SK-N-SH (cell line): ENCODE measurements around the gene IL3. TPM values are rescaled to one million over a fixed set of nuclear protein-coding genes. Genes with fewer than 3 reads are reported as not detected.
A peak's percentile ranks its signal among the peaks of the same experiment; 100 is the strongest.

Source experiments
- CTCF ChIA-PET: fragments of 300-600, 350-600 bp; formaldehyde crosslinking; extraction: SDS; loops from one replicate; lab custom pipeline; 2021; lab: Yijun Ruan, JAX
- POLR2A ChIA-PET: fragments of 350-600 bp; sonication (Branson Sonifier 250); formaldehyde crosslinking; extraction: SDS; loops from one replicate; lab custom pipeline; 2020; ENCODE audit warnings: antibody characterized with exemption, inconsistent platforms; lab: Yijun Ruan, JAX
- DNase-seq: peaks from one replicate; pipeline ENCODE4 v3.0.0; 2012
- H2AFZ ChIP-seq: fragments of 200-600 bp; sonication (generic); 2 replicates; pipeline ENCODE4 v1.8.1; 2016; ENCODE audit warnings: antibody characterized with exemption, mild to moderate bottlenecking, low read depth
- H3F3A ChIP-seq: fragments of 200-600 bp; sonication (generic); replicated peaks from 2 replicates; pipeline ENCODE3; 2016; ENCODE audit warnings: antibody characterized with exemption, mild to moderate bottlenecking; ENCODE audit not compliant: insufficient read depth
- H3K27ac ChIP-seq, 2 experiments: fragments of 200-500 bp in 1 of 2; fragments of 200-600 bp in 1 of 2; sonication (Bioruptor generic) in 1 of 2; sonication (generic), shearing (Covaris generic) in 1 of 2; 2 replicates each; pipeline versions ENCODE4 v1.5.1 to v1.6.1; 2014 to 2016; ENCODE audit warnings: low read depth in 2 of 2, inconsistent platforms in 1 of 2, low read length in 1 of 2, mild to moderate bottlenecking in 1 of 2, mixed read lengths in 1 of 2
- H3K27me3 ChIP-seq: fragments of 200-600 bp; sonication (generic), shearing (Covaris generic); 2 replicates; pipeline ENCODE4 v1.6.1; 2016; ENCODE audit warnings: mixed run types; ENCODE audit not compliant: insufficient read depth
- H3K36me3 ChIP-seq, 2 experiments: fragments of 200-500 bp in 1 of 2; fragments of 200-600 bp in 1 of 2; sonication (Bioruptor generic) in 1 of 2; sonication (generic) in 1 of 2; replicated peaks in 1 of 2; 2 replicates each; pipeline versions ENCODE3 to v1.5.1; 2014 to 2016; ENCODE audit warnings: low read length in 1 of 2, mild to moderate bottlenecking in 1 of 2; ENCODE audit not compliant: insufficient read depth in 2 of 2, control insufficient read depth in 1 of 2
- H3K4me1 ChIP-seq, 2 experiments: fragments of 200-500 bp in 1 of 2; fragments of 200-600 bp in 1 of 2; sonication (Bioruptor generic) in 1 of 2; sonication (generic), shearing (Covaris generic) in 1 of 2; 2 replicates each; pipeline versions ENCODE4 v1.5.1 to v1.6.1; 2014 to 2016; ENCODE audit warnings: low read depth in 1 of 2, low read length in 1 of 2, mixed run types in 1 of 2; ENCODE audit not compliant: insufficient read depth in 2 of 2, control insufficient read depth in 1 of 2
- H3K4me2 ChIP-seq: fragments of 200-600 bp; sonication (generic), shearing (Covaris generic); 2 replicates; pipeline ENCODE4 v1.6.1; 2017; ENCODE audit warnings: mixed run types
- H3K4me3 ChIP-seq, 2 experiments: fragments of 200-500 bp in 1 of 2; fragments of 200-600 bp in 1 of 2; sonication (Bioruptor generic) in 1 of 2; sonication (generic), shearing (Covaris generic) in 1 of 2; 2 replicates each; pipeline versions ENCODE4 v1.5.1 to v1.8.1; 2014 to 2016; ENCODE audit warnings: low read depth in 2 of 2, inconsistent platforms in 1 of 2, low read length in 1 of 2, mild to moderate bottlenecking in 1 of 2, mixed read lengths in 1 of 2, moderate library complexity in 1 of 2
- H3K79me2 ChIP-seq: fragments of 200-600 bp; sonication (generic); 2 replicates; pipeline ENCODE4 v1.8.1; 2017; ENCODE audit warnings: mild to moderate bottlenecking; ENCODE audit not compliant: insufficient read depth
- H3K9ac ChIP-seq: fragments of 200-600 bp; sonication (generic); 2 replicates; pipeline ENCODE4 v1.6.1; 2017; ENCODE audit warnings: mixed run types
- H3K9me2 ChIP-seq: fragments of 200-600 bp; sonication (generic); 2 replicates; pipeline ENCODE4 v1.6.1; 2017; ENCODE audit warnings: mixed run types
- H3K9me3 ChIP-seq: fragments of 200-600 bp; sonication (generic); 2 replicates; pipeline ENCODE4 v1.6.1; 2017; ENCODE audit warnings: mixed run types, mild to moderate bottlenecking, moderate library complexity
- H4K20me1 ChIP-seq: fragments of 200-600 bp; sonication (generic); 2 replicates; pipeline ENCODE4 v1.6.1; 2017; ENCODE audit warnings: mild to moderate bottlenecking, mixed run types; ENCODE audit not compliant: insufficient read depth
- ELF1 ChIP-seq: IDR thresholded peaks from 2 replicates; pipeline ENCODE4 v1.4.0; 2012
- EP300 ChIP-seq, 2 experiments: IDR thresholded peaks; 2 replicates each; pipeline versions ENCODE4 v1.4.0 to v1.6.1; 2012; ENCODE audit warnings: borderline replicate concordance in 1 of 2, low read depth in 1 of 2, low read length in 1 of 2
- FOSL2 ChIP-seq: IDR thresholded peaks from 2 replicates; pipeline ENCODE4 v1.4.0; 2012; ENCODE audit warnings: low read depth, mild to moderate bottlenecking, moderate library complexity, borderline replicate concordance
- FOXM1 ChIP-seq: IDR thresholded peaks from 2 replicates; pipeline ENCODE4 v1.4.0; 2012; ENCODE audit warnings: low read depth, mild to moderate bottlenecking
- JUND ChIP-seq: IDR thresholded peaks from 2 replicates; pipeline ENCODE4 v1.4.0; 2012
- NFIC ChIP-seq: IDR thresholded peaks from 2 replicates; pipeline ENCODE4 v1.4.0; 2012; ENCODE audit warnings: borderline replicate concordance
- NRF1 ChIP-seq: IDR thresholded peaks from 2 replicates; pipeline ENCODE4 v1.6.1; 2012; ENCODE audit warnings: low read depth, mild to moderate bottlenecking, low read length
- POLR2AphosphoS5 ChIP-seq: IDR thresholded peaks from 2 replicates; pipeline ENCODE4 v1.6.1; 2012; ENCODE audit warnings: low read depth, low read length
- RXRA ChIP-seq: IDR thresholded peaks from 2 replicates; pipeline ENCODE4 v1.4.0; 2012; ENCODE audit warnings: low read depth, mild to moderate bottlenecking, borderline replicate concordance
- SIN3A ChIP-seq: IDR thresholded peaks from 2 replicates; pipeline ENCODE4 v1.6.1; 2012; ENCODE audit warnings: low read depth, mild to moderate bottlenecking, low read length, moderate library complexity, borderline replicate concordance
- TAF1 ChIP-seq: IDR thresholded peaks from 2 replicates; pipeline ENCODE4 v1.6.1; 2012; ENCODE audit warnings: low read depth, mild to moderate bottlenecking, low read length, moderate library complexity, borderline replicate concordance
- TCF12 ChIP-seq: IDR thresholded peaks from 2 replicates; pipeline ENCODE4 v1.4.0; 2012
- TEAD4 ChIP-seq: IDR thresholded peaks from 2 replicates; pipeline ENCODE4 v1.4.0; 2012; ENCODE audit warnings: mild to moderate bottlenecking, borderline replicate concordance; ENCODE audit not compliant: insufficient read depth
- YY1 ChIP-seq: IDR thresholded peaks from 2 replicates; pipeline ENCODE4 v1.4.0; 2012; ENCODE audit warnings: low read depth, mild to moderate bottlenecking
- polyA plus RNA-seq, 3 experiments: library from polyadenylated mRNA; depleted of rRNA; stranded (reverse); fragments of >200 nt; gene quantifications; 2 replicates each; pipeline ENCODE4 v1.2.3, GENCODE V29; 2012
- TF ChIP-seq, protein P1 (sequence below): fragments of 150-350 bp; IDR thresholded peaks from 2 replicates; pipeline ENCODE4 v1.6.1; 2017; ENCODE audit warnings: antibody characterized with exemption, low read length, low read depth, borderline replicate concordance
- TF ChIP-seq, protein P2 (sequence below): IDR thresholded peaks from 2 replicates; pipeline ENCODE4 v1.4.0; 2012; ENCODE audit warnings: low read depth
- TF ChIP-seq, protein P3 (sequence below): IDR thresholded peaks from 2 replicates; pipeline ENCODE4 v1.4.0; 2012; ENCODE audit warnings: low read depth, borderline replicate concordance
- TF ChIP-seq, protein P4 (sequence below): IDR thresholded peaks from 2 replicates; pipeline ENCODE4; 2012

The IL3 gene
- polyA plus RNA-seq, 1 of the 3 experiments (the other 2 are of a cell fraction), result not detected

DNA sequence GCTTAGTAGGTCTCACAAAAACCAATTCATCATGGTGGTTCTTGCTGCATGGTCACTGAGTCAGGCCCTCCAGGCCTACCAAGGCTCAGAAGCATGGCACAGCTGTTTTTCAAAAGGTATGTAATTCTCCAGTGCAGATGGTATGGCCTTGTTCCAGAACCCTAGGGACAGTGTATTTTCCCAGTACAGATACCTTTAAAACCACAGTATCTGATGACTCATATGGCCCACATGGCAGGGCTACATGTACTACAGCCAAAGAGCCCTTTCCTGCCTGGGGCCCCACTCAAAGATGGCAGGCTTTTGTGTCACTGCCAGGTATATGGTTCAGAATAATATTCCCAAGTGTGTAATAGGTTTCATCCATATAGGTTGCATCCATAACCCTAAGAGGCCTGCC lies 29.7 kb downstream of the IL3 start:
- no peak overlapping the region for H3K4me2 ChIP-seq
- H4K20me1 ChIP-seq, result no peaks in the 10 kb centered on the region
- TF ChIP-seq TEAD4 (peak; percentile 73), TCF12 (peak; percentile 97), POLR2AphosphoS5 (peak; percentile 53; the same call in 1 of the 2 replicates), JUND (peak; percentile 92), EP300 (IDR thresholded peaks at IDR 0.05; ENCODE audit: borderline replicate concordance in 1 of 2, low read depth in 1 of 2, low read length in 1 of 2) (peak in 1 of 2 experiments; percentile 83; a peak in 1 of 4 replicates), YY1 (peak; percentile 82; the same call in 1 of the 2 replicates), TAF1 (no peak), SIN3A (0 out of 2 replicates have a peak, but pooled peaks have one; percentile 36), NFIC (peak; percentile 96), FOXM1 (no peak), NRF1 (no peak), ELF1 (0 out of 2 replicates have a peak, but pooled peaks have one; percentile 10), FOSL2 (peak; percentile 87), RXRA (0 out of 2 replicates have a peak, but pooled peaks have one; percentile 27)
- TF ChIP-seq, protein P1, sequence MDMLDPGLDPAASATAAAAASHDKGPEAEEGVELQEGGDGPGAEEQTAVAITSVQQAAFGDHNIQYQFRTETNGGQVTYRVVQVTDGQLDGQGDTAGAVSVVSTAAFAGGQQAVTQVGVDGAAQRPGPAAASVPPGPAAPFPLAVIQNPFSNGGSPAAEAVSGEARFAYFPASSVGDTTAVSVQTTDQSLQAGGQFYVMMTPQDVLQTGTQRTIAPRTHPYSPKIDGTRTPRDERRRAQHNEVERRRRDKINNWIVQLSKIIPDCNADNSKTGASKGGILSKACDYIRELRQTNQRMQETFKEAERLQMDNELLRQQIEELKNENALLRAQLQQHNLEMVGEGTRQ, result no peak
- TF ChIP-seq, protein P2, sequence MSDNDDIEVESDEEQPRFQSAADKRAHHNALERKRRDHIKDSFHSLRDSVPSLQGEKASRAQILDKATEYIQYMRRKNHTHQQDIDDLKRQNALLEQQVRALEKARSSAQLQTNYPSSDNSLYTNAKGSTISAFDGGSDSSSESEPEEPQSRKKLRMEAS, result peak; percentile 73
- TF ChIP-seq, protein P3, sequence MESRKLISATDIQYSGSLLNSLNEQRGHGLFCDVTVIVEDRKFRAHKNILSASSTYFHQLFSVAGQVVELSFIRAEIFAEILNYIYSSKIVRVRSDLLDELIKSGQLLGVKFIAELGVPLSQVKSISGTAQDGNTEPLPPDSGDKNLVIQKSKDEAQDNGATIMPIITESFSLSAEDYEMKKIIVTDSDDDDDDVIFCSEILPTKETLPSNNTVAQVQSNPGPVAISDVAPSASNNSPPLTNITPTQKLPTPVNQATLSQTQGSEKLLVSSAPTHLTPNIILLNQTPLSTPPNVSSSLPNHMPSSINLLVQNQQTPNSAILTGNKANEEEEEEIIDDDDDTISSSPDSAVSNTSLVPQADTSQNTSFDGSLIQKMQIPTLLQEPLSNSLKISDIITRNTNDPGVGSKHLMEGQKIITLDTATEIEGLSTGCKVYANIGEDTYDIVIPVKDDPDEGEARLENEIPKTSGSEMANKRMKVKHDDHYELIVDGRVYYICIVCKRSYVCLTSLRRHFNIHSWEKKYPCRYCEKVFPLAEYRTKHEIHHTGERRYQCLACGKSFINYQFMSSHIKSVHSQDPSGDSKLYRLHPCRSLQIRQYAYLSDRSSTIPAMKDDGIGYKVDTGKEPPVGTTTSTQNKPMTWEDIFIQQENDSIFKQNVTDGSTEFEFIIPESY, result 0 out of 2 replicates have a peak, but pooled peaks have one; percentile 24
- TF ChIP-seq, protein P4, sequence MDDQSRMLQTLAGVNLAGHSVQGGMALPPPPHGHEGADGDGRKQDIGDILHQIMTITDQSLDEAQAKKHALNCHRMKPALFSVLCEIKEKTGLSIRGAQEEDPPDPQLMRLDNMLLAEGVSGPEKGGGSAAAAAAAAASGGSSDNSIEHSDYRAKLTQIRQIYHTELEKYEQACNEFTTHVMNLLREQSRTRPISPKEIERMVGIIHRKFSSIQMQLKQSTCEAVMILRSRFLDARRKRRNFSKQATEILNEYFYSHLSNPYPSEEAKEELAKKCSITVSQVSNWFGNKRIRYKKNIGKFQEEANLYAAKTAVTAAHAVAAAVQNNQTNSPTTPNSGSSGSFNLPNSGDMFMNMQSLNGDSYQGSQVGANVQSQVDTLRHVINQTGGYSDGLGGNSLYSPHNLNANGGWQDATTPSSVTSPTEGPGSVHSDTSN, result peak; percentile 69
- no peak for DNase-seq
- POLR2A ChIA-PET, result no interaction called here
- H3K4me3 ChIP-seq, result no peak overlapping the region
- no peaks in the 10 kb centered on the region for H3K79me2 ChIP-seq
- peaks cover 10% of the 10 kb centered on the region for H3F3A ChIP-seq
- H3K9me3 ChIP-seq, result no peaks in the 10 kb centered on the region
- H3K9me2 ChIP-seq, result no peaks in the 10 kb centered on the region
- peak overlapping the region in 1 of 2 experiments; percentile 48; a peak in 1 of 4 replicates for H3K27ac ChIP-seq
- H3K27me3 ChIP-seq, result no peaks in the 10 kb centered on the region
- no peak overlapping the region for H2AFZ ChIP-seq
- CTCF ChIA-PET, result interaction anchor here (3.0 kb wide), 1 partner anchor 25 kb away, joined by 9 read pairs; no protein-coding TSS in a partner anchor
- H3K4me1 ChIP-seq, result peaks cover 17 to 29% of the 10 kb centered on the region in 2 experiments
- no peaks in the 10 kb centered on the region for H3K36me3 ChIP-seq
- H3K9ac ChIP-seq, result no peak overlapping the region
